Measurements from ENCODE around the gene SV2B.

DNA sequence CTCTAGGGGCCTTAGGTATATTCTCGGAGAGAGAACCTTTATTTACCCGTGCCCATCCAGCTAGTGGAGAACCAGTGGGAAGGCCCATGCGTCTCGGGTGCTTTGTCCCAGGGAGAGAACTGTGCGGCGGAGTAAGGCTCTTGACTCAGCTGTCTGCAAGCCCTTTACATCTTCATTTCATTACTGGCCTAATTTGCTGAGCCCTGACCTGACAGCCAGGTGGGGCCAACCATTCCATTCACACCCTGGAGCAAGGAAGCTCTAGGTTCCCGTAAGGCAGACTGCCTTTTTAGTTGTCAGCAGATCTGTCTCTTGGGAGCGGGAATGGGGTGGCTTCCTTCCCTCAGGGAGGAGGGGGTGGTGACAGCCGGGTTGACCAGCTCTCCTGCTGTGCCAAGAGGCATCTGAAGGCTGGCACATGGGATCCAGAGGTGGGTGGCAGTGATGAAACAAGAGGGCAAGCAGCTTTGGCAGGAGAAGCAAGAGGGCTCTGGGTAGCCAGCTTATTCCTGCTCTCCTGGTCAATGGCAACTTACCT lies 36.4 kb downstream of the SV2B start:
- TF ChIP-seq MYC (IDR thresholded peaks at IDR 0.05; ENCODE audit: low read depth, low read length), result no peak
- TF ChIP-seq, protein P1, sequence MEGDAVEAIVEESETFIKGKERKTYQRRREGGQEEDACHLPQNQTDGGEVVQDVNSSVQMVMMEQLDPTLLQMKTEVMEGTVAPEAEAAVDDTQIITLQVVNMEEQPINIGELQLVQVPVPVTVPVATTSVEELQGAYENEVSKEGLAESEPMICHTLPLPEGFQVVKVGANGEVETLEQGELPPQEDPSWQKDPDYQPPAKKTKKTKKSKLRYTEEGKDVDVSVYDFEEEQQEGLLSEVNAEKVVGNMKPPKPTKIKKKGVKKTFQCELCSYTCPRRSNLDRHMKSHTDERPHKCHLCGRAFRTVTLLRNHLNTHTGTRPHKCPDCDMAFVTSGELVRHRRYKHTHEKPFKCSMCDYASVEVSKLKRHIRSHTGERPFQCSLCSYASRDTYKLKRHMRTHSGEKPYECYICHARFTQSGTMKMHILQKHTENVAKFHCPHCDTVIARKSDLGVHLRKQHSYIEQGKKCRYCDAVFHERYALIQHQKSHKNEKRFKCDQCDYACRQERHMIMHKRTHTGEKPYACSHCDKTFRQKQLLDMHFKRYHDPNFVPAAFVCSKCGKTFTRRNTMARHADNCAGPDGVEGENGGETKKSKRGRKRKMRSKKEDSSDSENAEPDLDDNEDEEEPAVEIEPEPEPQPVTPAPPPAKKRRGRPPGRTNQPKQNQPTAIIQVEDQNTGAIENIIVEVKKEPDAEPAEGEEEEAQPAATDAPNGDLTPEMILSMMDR (IDR thresholded peaks at IDR 0.05; ENCODE audit: extremely low read depth in 1 of 2, insufficient read depth in 1 of 2, low read depth in 1 of 2, low read length in 2 of 2), result no peak
- no peak for TF ChIP-seq POLR2AphosphoS5 (IDR thresholded peaks at IDR 0.05; ENCODE audit: insufficient read depth, low read depth, low read length)
- TF ChIP-seq, protein P2, sequence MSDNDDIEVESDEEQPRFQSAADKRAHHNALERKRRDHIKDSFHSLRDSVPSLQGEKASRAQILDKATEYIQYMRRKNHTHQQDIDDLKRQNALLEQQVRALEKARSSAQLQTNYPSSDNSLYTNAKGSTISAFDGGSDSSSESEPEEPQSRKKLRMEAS (IDR thresholded peaks at IDR 0.05; ENCODE audit: insufficient read depth, insufficient read length), result no peak
- TF ChIP-seq POLR2A (IDR thresholded peaks at IDR 0.05; ENCODE audit: low read depth, low read length), result no peak
- TF ChIP-seq EZH2 (IDR thresholded peaks at IDR 0.05; ENCODE audit: borderline replicate concordance, low read depth, low read length, severe bottlenecking), result no peak
- TF ChIP-seq FOS (IDR thresholded peaks at IDR 0.05; ENCODE audit: borderline replicate concordance, insufficient read depth, low read length), result no peak
